Activated gamma-delta T cell treated with anti-CD3 and anti-CD28 coated beads, Interleukin-2, amount 50 U/mL, for 16 hours (primary cell): ENCODE measurements around the gene PLK5.
"Not testable (repeated sequence)": the region's sequence is repeated elsewhere in the genome, so short reads cannot be mapped to it uniquely, and the experiment has no call there.

ENCODE experiments used
- DNase-seq: peaks from one replicate; pipeline ENCODE4 v3.0.0-alpha.2; 2020; ENCODE audit warnings: low read depth

Gene PLK5

GRCh38 chr19:1523412-1524286, at the start of gene PLK5:
TSS of gene PLK5 (plus strand) at chr19:1524077. CDS start at chr19:1526997, 2,920 bp downstream.
- no peak for DNase-seq

- no peak for DNase-seq
Observed at GRCh38 chr19:1474765-1475351, 49.0 kb upstream of the PLK5 start.

GRCh38 chr19:1475751-1476437, 48.0 kb upstream of the PLK5 start:
- no peak for DNase-seq

- DNase-seq, result not testable (repeated sequence)
Observed at GRCh38 chr19:1477056-1477455, 46.8 kb upstream of the PLK5 start.

- DNase-seq, result peak; percentile 88
Observed at GRCh38 chr19:1478934-1479707, 44.8 kb upstream of the PLK5 start, which contains the start of gene C19orf25. TSS of gene C19orf25 (minus strand) at chr19:1479215. CDS start at chr19:1478903, 312 bp downstream.

- DNase-seq, result no peak
Observed at GRCh38 chr19:1481224-1481892, 42.5 kb upstream of the PLK5 start.

GRCh38 chr19:1481893-1482360, 42.0 kb upstream of the PLK5 start:
- DNase-seq, result no peak

GRCh38 chr19:1482361-1483130, 41.3 kb upstream of the PLK5 start:
- no peak for DNase-seq

- DNase-seq, result no peak
Observed at GRCh38 chr19:1483131-1483978, 40.5 kb upstream of the PLK5 start.

GRCh38 chr19:1483979-1484428, 39.9 kb upstream of the PLK5 start:
- DNase-seq, result no peak

GRCh38 chr19:1486720-1487575, 36.9 kb upstream of the PLK5 start:
- DNase-seq, result no peak

- DNase-seq, result no peak
Observed at GRCh38 chr19:1487576-1488281, 36.1 kb upstream of the PLK5 start.

- DNase-seq, result no peak
Observed at GRCh38 chr19:1488282-1488601, 35.6 kb upstream of the PLK5 start.

- DNase-seq, result no peak
Observed at GRCh38 chr19:1489463-1490310, 34.2 kb upstream of the PLK5 start.

- DNase-seq, result peak; percentile 95
Observed at GRCh38 chr19:1490311-1491113, 33.4 kb upstream of the PLK5 start, which contains the start of gene PCSK4. TSS of gene PCSK4 (minus strand) at chr19:1490350. CDS start at chr19:1490346, 4 bp downstream.
